DMS 273 treated with DMSO at 0.1 percent for 48 hours (cell line): ENCODE measurements around the gene BBS9.
"Not testable (repeated sequence)": the region's sequence is repeated elsewhere in the genome, so short reads cannot be mapped to it uniquely, and the experiment has no call there.

Experiments
- DNase-seq: peaks from one replicate; lab custom pipeline; 2025; lab: John Stamatoyannopoulos, UW

BBS9 gene

GRCh38 chr7:33276325-33276724, 147.0 kb downstream of the BBS9 start:
- no peak for DNase-seq

- no peak for DNase-seq
Observed at GRCh38 chr7:33276729-33277128, 147.4 kb downstream of the BBS9 start.

- DNase-seq = no peak
Observed at GRCh38 chr7:33278095-33278494, 148.7 kb downstream of the BBS9 start.

GRCh38 chr7:33286501-33286900, 157.1 kb downstream of the BBS9 start:
- DNase-seq = no peak

GRCh38 chr7:33287738-33288137, 158.4 kb downstream of the BBS9 start:
- DNase-seq = no peak

- DNase-seq = no peak
Observed at GRCh38 chr7:33298848-33299247, 169.5 kb downstream of the BBS9 start.

- no peak for DNase-seq
Observed at GRCh38 chr7:33299425-33299824, 170.1 kb downstream of the BBS9 start.

GRCh38 chr7:33300131-33300530, 170.8 kb downstream of the BBS9 start:
- DNase-seq = no peak

- no peak for DNase-seq
Observed at GRCh38 chr7:33300742-33301141, 171.4 kb downstream of the BBS9 start.

GRCh38 chr7:33303978-33304557, 174.7 kb downstream of the BBS9 start:
- DNase-seq = not testable (repeated sequence)

- DNase-seq = no peak
Observed at GRCh38 chr7:33307205-33307604, 177.8 kb downstream of the BBS9 start.

- no peak for DNase-seq
Observed at GRCh38 chr7:33310546-33310945, 181.2 kb downstream of the BBS9 start.

- DNase-seq = no peak
Observed at GRCh38 chr7:33325754-33326484, 196.6 kb downstream of the BBS9 start.

GRCh38 chr7:33326485-33326848, 197.1 kb downstream of the BBS9 start:
- DNase-seq = no peak

GRCh38 chr7:33327427-33327826, 198.1 kb downstream of the BBS9 start:
- DNase-seq = no peak

GRCh38 chr7:33334349-33334748, 205.0 kb downstream of the BBS9 start:
- DNase-seq = no peak

- DNase-seq = no peak
Observed at GRCh38 chr7:33336820-33337219, 207.5 kb downstream of the BBS9 start.

- DNase-seq = no peak
Observed at GRCh38 chr7:33339074-33339790, 209.9 kb downstream of the BBS9 start.

GRCh38 chr7:33346055-33346454, 216.7 kb downstream of the BBS9 start:
- DNase-seq = no peak

- no peak for DNase-seq
Observed at GRCh38 chr7:33350577-33350976, 221.2 kb downstream of the BBS9 start.

GRCh38 chr7:33351709-33352108, 222.3 kb downstream of the BBS9 start:
- no peak for DNase-seq

GRCh38 chr7:33354201-33354600, 224.8 kb downstream of the BBS9 start:
- DNase-seq = no peak

- no peak for DNase-seq
Observed at GRCh38 chr7:33355386-33355785, 226.0 kb downstream of the BBS9 start.
